Skin of body (tissue), 2 donors: Measurements from ENCODE around the gene PRPF6. TPM values are rescaled to one million over a fixed set of nuclear protein-coding genes. Genes with fewer than 3 reads are reported as not detected.

Experiments used
- DNase-seq: peaks from one replicate; lab custom pipeline; 2025; lab: John Stamatoyannopoulos, UW
- total RNA-seq: library from RNA; depleted of rRNA; stranded (reverse); fragments of >200 nt; gene quantifications from one replicate; pipeline ENCODE4 v1.2.3, GENCODE V29; 2014

The PRPF6 gene
- total RNA-seq, 1 donor from 2014 or later: 39.9 TPM

DNA sequence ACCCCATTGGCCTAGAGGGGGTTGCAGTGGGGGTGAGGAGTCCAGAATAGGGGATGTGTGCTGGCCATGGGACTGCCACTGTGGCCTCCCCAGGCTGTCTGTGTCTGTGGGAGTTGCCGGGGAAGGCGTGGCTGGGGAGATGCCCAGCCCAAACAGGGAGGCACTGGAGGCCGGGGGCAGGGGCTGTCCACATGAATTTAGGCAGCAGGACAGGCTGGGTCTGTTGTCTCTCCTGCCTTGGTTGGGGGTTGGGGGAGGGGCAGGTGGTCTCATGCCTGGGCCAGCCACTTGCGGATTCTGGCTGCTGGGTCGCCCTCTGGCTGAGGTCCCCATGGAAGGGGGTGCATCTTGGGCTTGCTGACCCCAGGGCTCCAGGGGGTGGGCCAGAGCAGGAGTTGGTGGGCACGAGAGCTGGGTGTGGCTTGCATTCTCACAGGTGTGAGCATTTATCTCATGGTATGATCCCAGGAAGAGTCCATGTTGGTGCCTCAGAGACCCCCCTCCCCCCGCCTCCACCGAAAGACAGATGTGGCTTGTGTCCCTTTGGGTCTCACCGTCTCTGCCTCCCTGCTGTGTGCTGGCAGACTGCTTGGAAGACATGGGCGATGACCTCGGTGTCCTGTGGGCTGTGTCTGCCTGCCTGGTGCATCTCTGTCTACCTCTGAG lies 64.5 kb downstream of the PRPF6 start:
- DNase-seq: no peak

DNA sequence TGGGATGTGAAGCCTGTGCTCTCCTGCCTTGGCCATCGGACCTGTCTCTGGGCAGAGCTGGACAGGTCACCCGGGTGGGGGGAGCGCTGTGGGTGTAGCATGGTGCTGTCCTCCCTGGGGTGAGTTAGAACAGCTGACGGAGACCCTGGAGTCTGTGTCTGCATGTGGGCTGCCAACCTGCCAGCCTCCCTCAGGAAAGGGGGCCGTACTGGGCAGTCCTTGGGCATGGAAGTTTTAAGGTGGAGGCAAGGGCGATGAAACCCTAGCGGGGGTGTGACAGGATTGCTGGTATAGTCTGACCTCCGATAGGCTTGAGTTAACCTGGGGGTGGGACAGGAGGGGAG lies 66.1 kb downstream of the PRPF6 start:
- no peak for DNase-seq

DNA sequence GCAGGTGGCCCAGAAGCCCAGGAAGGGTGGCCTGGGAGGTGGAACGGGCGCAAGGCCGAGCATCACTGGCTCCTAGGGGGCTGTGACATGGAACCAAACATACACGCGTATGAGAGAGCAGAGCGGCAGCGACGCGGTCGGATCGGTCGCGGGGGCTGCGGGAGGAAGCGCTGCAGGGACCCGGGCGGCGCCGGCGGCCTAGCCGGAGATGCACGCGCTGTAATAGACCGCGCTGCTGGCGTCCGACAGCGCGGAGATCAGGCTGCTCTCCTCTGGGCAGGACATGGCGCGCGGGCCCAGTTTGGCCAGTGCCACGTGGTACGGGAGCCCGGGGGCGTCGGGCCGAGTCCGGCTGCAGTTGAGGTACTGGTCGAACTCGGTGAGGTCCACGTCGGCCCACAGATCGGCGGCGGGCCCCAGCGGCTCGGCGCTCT lies 67.1 kb downstream of the PRPF6 start:
- DNase-seq: no peak

DNA sequence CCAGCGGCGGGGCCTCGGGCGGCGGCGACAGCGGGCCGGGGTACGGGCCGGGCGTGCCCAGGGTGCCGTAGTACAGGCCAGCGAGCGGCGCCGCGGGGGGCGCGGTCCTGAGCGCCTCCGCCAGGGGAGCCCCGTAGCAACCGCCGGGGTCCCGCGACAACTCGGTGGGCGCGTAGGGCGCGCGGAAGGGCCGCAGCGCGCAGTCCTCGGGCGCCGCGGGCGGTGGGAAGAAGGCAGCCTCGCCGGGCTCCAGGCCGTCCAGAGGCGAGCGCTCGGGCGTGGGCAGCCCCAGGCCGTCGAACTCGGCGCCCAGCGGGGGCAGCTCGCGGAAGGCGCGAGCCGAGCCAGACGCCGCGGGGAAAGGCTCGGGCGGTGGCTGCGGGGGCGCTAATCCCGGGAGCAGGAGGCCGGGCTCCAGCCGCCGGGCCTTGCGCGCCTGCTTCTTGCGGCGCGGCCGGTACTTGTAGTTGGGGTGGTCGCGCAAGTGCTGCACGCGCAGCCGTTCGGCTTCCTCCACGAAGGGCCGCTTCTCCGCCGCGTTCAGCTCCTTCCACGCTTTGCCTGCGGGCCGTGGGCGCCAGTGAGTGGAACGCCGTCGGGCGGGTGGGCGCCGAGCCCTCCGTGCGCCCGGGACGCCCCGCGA lies 67.6 kb downstream of the PRPF6 start:
- DNase-seq: no peak

DNA sequence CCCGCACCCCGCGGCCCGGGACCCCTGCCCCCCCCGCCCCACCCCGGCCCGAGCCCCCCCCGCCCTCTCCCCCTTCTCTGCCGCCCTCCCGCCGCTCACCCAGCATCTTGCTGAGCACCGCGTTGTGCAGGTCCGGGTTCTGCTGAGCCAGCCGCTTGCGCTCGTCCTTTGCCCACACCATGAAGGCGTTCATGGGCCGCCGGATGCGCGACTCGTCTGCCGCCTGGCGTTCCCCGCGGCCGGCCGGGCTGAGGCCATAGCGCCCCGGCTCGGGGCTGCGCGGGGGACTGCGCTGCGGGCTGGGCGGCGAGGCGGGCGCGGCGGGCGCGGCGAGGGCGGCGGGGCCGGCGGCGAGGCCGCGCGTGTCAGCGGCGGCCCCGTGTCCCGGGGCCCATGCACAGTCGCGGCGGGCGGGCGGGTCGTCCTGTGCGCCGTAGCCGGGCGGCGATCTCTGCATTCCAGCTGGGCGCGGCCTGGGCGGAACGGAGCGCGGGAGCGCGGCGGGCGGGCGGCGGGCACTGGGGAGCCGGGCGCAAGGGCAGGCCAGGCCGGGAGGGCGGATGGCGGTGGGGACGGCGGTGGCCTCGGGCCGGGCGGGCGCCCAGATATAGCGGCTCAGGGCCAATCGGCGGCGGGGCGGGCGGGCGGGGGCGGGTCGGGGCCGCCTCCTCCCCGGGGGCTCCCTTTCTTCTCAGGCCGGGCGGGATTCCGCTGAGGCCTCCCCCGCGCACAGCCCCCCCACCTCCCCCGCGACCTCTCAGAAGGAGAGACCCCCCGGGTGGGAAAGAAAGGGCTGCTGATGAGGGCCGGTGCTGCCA lies 68.3 kb downstream of the PRPF6 start, which contains the start of gene SOX18:
SOX18 (minus strand) TSS at position 580 of the 818 bp plus-strand sequence; CDS start at position 457, 123 bp downstream.
- no peak for DNase-seq

DNA sequence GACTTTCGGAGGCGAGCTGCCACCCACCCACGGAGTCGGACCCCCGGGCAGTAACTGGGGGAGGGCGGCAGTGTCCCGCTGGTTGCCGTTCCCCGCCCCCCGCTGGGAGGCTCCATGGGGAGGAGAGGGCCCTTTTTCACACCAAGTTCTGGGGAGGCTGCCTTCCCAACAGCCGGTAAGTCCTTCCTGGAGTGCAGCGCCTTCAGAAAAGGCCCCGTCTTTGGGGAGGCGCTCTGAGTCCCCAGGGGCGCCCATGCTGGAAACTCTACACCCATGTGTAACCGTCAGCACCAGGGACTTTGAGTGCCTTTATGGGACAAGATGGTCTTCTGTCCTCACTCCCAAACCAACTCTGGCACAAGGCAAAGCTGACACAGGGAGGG lies 68.9 kb downstream of the PRPF6 start:
- no peak for DNase-seq

DNA sequence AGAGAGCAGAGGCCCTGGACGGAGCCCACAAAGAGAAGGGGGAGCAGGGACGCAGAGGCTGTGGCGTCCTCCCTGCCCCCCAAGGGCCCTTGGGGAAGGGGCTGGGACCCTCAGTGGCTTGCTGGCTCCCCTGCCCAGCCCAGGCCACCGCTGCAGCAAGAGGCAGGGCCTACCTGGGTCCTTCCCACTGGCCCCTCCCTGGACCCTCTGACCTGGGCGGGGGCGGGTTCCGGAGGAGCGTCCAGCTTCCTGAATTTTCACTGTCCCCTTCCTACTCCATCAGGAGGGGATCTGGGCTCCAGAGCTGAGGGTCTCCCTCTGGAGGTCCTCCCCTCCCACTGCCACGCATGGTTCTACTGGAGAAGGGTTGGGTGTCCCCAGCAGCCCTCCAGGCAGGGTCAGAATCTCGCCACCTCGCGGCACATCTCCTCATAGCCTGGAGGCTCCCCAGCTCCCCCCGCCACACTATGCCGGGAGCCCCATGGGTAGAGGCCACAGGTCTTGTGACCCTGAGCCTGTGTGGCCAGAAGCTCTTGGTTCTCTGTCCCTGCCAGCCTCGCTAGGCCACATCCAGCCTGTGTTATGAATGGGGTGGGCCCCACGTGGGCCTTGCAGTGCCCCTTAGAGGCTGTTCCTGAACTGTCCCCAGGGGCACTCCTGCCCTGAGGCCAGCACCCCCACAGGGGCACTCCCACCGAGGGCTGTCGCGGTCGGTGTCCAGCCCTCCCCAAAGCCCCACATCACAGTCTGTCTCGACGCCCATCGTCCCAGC lies 69.5 kb downstream of the PRPF6 start:
- DNase-seq: no peak

DNA sequence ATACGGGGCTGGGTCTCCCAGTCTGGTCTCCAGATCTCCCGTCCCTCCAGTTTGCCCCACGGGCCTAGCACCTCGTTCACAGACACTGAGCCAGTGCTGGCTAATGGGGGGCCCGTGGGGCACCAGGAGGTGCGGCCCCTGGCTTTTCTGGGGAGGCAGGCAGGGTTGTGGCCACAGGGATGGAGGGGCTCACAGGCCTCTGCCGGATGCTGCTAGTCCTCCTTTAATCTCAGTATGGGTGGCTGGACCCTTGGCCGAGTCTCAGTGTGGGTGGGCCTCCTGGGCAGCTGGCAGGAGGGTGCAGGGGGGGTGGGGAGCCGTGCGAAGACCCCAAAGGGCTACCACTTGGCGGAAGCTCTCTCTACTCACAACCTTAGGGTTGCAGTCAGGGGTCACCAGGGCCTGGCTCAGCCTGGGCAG lies 70.1 kb downstream of the PRPF6 start:
- no peak for DNase-seq

DNA sequence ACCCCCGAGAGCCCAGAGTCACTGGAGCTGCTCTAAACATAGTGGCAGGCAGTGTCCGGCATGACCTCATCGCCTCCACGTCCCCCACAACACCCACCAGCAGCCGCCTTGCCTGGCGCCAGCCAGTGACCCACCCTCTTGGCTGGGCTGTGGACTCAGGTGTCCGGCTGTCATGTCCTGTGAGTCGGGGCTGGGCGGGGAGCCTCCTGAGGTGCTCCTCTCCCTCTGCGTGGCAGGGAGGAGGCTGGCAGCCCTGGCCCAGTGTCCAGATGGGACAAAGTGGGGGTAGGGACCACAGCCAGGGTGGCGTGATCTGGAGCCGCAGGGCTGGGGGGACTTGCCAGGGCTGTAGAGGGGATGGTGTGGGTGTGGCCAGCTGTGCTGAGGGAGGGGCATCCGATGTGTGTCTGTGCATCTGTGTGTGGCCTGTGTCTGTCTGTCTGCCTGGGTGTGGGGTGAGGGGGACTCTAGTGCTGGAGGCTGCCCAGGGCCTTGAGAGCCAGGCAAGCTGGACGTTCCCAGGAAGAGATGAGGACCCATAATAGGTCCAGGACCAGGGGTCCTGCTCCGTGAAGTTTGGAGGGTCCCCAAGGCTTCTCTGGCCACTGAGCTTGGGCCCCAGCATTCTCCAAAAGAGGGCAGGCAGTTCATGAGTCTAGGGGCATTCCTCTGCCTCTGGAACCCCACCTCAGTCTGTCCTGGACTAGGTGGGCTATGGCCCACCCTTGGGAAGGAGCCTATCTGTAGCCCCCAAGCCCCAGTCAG lies 70.8 kb downstream of the PRPF6 start:
- no peak for DNase-seq

DNA sequence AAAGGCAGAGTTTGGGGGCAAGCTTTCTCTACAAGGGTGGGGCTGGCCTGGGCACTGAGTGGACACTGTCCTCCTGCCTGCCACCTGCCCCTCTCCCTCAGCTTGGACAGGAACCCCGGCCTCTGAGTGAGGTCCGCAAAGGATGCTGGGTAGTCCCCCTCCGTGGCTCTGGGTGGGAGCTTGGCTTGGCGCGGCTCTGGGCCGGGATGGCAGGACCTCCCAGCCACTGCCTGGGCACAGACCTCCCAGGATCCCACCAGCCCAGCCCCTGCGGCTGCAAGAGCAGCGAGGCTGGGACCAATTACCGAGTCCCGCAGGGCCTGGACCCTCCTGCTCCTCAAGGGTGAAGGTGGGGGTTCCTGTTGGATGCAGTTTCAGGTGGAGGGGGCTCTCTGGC lies 71.4 kb downstream of the PRPF6 start:
- no peak for DNase-seq

DNA sequence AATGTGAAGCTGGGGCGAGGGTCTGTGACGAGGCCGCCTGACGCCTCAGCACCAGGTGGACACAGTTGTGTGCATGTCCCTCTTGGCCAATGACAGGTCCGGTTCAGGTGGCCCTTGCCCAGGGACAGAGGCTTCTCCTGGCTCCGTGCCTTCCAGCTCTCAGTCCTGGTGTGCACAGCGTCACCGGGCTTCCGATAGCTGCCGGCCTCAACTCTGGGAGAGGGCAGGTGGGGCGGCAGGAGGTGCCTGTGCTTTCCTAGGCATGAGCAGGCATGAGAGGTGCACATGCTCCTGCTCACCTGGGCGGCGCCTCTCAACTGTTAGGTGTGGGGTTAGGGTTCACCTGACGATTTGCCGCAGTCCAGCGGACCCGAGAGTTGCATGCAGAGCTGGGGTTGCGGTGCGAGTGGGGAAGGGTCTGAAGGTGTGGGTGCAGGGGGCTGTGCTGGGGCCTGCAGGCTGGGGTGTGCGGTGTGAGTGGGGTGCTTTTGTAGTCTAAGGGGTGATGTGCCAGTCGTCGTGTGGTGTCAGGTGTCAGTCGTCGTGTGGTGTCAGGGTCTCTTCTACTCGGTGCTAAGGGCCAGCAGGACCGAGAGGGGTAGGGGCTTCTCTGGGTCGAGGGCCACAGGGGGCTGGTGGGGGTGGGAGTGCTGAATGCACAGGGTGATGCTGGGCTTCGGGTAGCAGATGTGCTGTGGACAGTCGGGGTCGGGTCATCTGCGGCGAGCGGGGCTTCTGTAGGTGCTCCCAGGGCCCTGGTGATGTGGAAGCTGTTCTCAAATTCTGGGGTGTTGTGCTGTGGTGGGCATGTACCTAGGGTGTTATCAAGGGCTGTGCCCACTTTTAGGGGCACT lies 72.3 kb downstream of the PRPF6 start:
- DNase-seq: no peak

DNA sequence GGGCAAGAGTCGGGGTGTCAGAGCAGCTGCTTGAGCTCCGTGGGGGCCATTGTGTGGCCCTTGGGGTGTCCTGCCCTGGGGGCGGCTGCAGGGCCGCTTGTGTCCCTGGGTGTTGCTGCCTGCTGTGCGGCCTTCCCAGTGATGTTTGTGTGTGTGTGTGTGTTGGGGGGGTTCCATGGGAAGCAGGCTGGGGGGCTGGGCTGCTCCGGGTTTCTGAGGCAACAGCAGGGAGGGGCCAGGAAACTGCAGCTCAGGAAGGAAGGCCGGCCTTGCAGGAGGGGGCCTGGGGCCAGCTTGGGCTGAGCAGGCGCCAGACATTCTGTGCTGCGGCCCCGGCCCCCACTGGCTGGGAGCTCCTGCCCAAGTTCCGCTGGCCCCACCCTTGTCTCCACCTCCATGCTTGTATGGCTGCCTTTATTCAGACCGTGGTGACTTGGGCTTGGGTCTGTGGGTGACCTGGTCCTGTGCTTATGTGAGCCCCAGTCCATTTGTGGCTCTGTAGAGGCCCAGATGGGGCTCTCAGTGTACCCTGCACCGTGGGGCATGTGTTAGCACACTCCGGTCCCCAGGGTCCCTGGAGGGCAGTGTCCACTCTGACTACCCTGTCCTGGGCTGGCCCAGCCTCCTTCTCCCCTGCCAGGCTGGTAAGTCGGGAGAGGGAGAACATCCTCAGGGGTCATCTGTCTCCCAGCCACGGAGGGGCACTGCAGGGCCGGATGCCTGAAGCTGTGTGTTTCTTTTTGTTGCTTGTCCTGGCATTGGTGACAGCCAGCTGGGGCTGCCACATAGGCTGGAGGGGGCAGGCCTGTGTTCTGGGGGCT lies 73.1 kb downstream of the PRPF6 start:
- DNase-seq: no peak

DNA sequence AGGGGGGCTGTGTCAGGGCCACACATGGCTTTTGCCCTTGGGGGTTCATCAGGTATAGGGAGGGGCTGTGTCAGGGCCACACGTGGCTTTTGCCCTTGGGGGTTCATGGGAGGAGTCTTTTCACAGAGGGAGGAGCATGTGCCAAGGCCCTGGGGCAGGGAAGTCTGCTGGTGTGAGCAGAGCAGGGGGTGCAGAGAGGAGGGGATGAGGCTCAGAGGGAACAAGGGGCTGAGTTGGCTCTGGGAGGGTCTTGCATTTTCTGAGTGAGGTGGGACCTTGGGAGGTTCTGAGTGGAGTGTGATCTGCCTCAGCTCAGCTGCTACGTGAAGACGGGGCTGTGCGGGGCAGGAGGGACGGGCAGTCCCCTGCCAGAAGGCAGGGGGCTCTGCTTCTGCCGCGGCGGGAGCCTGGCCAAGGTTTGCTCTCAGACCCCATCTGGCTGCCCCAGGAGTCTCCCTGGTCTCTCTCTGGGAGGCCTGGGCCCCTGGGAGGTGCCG lies 74.5 kb downstream of the PRPF6 start:
- DNase-seq: no peak

DNA sequence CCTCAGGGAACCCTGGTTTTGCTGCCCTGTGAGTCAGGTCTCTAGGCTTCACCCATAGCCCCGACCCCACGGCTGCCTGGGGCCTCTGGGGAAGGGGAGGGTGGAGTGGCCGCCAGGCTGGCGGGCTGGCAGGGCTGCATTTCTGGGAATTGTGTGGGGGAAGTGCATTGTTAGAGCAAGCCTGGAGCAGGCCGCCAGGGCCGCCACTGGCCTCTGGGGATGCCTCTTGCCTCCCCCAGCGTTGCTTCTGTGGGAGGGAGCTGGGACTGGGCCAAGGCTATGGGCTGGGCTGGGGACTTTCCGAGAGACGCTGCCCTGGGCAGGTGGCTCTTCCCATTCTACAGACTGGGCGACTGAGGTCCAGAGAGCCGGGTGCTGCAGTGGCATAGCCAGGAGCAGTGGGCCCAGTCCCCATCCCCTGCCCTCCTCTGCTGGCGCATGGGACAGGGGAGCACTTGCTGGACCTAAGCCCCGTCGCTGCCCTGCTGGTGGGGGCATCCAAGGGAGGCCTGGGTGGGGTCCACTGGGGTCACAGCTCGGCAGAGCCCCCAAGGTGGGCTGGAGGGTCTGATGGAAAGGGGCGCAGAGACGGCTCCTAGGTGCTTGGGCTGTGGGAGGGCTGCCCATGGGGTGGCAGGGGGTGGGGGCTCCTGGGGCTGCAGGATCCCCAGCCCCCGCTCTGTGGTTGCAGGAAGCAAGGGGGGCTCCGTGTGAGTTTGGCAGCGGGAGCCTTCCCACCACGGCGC lies 75.1 kb downstream of the PRPF6 start:
- DNase-seq: no peak

DNA sequence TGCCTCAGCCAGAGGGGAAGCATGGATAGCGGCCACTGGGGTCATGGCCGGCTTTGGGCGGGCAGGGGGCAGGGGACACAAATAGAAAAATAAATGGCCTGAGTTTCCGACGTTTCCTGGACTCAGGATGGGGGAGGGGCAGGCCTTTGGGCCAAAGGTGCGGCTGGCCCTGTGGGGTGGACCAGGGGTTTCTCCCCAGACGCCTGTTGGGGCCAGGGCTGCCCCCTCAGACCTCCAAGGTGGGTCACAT lies 75.6 kb downstream of the PRPF6 start:
- no peak for DNase-seq

DNA sequence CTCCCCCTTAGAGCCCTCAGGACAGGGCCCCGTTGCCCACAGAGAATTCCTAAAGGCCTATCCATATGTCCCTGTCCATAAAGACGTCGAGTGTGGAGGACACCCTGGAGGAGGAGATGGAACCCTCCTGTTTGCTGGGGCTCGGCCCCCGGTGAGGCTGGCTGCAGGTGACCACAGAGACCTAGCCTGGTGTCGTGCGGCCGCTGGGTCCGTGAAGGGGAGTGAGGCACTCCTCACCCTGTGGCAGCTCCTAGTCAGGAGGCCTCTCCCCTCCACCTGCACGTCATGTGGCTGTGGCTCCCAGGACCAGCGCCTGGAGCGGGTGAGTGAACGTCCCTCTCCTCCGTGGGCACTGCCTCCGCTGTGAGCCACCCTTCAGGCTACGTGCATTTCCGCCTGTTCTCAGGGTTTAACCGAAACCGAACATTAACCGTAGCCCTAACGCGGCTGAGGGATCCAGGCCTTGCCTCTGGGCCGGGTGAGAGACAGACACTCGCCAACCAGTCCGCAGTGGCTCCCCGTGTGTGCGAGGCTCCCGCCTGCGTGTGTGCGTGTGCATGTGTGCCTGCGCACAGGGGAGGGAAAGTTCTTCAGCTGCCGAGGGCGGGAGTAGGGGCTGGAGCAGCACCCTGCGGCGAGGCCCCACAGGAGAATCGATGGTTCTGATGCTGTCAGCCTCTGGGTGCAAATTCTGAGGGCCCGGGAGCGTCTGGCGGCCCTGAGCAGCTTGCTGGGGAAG lies 76.1 kb downstream of the PRPF6 start:
- DNase-seq: no peak

DNA sequence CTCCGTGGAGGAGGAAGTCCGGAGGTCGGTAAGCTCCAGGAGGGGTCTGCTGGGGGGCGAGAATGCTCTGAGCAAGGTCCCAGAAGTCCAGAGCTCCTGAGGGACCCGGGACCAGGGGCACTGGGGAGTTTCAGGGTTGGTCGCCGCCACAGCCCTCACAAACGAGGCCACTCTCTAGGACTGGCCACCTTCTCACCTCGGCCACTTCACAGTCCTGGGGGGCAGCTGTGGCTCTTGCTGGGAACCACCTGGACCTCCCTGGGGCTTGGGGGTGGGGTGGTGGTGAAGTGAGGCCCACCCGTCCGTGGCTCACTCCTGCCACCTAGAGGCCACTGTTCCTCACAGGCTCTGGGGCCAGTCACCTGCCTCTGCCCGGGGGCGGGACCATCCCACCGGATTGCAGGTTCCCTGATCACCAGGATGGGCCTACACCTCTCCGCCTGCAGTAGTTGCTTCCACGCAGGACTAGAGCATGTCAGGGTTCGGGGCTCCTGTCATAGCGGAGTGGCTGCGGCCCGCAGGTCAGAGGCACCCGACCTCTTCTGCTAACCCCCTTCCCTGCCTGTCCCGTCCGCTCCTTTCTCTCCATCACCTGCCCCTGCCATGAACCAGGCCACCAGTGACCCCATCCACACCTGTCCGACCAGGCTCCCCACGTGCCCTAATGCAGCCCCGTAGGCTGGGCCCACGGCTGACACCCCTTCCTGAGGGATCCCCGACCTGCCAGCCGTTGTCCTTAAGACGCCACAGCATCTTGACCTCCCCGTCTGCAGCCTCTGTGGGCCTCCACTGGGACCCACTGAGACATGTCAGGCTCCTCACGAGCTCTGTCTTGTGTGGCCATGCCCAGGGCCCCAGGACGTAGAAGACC lies 76.9 kb downstream of the PRPF6 start:
- DNase-seq: no peak
